CD4-positive, alpha-beta memory T cell (primary cell): ENCODE measurements around the gene SORCS2. TPM values are rescaled to one million over a fixed set of nuclear protein-coding genes. Genes with fewer than 3 reads are reported as not detected.

Source experiments
- CTCF ChIA-PET: fragments of 350-600 bp; sonication (Branson Sonifier 250); formaldehyde crosslinking; loops from one replicate; lab custom pipeline; 2021; ENCODE audit warnings: inconsistent platforms; ENCODE audit not compliant: partially characterized antibody; lab: Charles Lee
- POLR2A ChIA-PET: fragments of 350-600 bp; sonication (Branson Sonifier 250); formaldehyde crosslinking; loops from one replicate; lab custom pipeline; 2021; ENCODE audit not compliant: partially characterized antibody; lab: Charles Lee
- DNase-seq, 5 donors: peaks; one replicate each; pipeline versions ENCODE4 v3.0.0 to v3.0.0-alpha.2; 2020 to 2022; ENCODE audit warnings: mixed read lengths in 1 of 5
- H3K27ac ChIP-seq: one replicate; pipeline ENCODE4 v1.7.0; 2013; ENCODE audit warnings: low read depth, low read length
- H3K27me3 ChIP-seq: 2 replicates; pipeline ENCODE4 v1.7.0; 2013; ENCODE audit warnings: mild to moderate bottlenecking, low read length, moderate library complexity; ENCODE audit not compliant: insufficient read depth
- H3K36me3 ChIP-seq: 2 replicates; pipeline ENCODE4 v1.7.0; 2013; ENCODE audit warnings: mild to moderate bottlenecking, low read length, moderate library complexity; ENCODE audit not compliant: insufficient read depth
- H3K4me1 ChIP-seq: 2 replicates; pipeline ENCODE4 v1.7.0; 2013; ENCODE audit warnings: mild to moderate bottlenecking, low read length, moderate library complexity; ENCODE audit not compliant: insufficient read depth
- H3K4me3 ChIP-seq, 2 donors: one replicate each; pipeline ENCODE4 v1.7.0; 2013; ENCODE audit warnings: low read length in 2 of 2, mild to moderate bottlenecking in 1 of 2
- H3K9me3 ChIP-seq, 2 donors: one replicate each; pipeline ENCODE4 v1.7.0; 2013; ENCODE audit warnings: low read length in 2 of 2, control low read depth in 1 of 2; ENCODE audit not compliant: control insufficient read depth in 1 of 2
- H3K27ac Mint-ChIP-seq, 7 donors: one replicate each; pipeline ENCODE4 v1.8.0; 2020 to 2021; ENCODE audit warnings: mixed read lengths in 7 of 7, mild to moderate bottlenecking in 6 of 7, inconsistent platforms in 3 of 7, moderate library complexity in 3 of 7
- H3K27me3 Mint-ChIP-seq, 2 donors: one replicate each; pipeline ENCODE4 v1.8.0; 2020 to 2021; ENCODE audit warnings: mixed read lengths in 2 of 2
- H3K36me3 Mint-ChIP-seq, 2 donors: one replicate each; pipeline ENCODE4 v1.8.0; 2020 to 2021; ENCODE audit warnings: mixed read lengths in 2 of 2, inconsistent platforms in 1 of 2, mild to moderate bottlenecking in 1 of 2
- H3K4me1 Mint-ChIP-seq, 4 donors: one replicate each; pipeline ENCODE4 v1.8.0; 2020 to 2021; ENCODE audit warnings: mixed read lengths in 4 of 4, mild to moderate bottlenecking in 1 of 4
- H3K4me3 Mint-ChIP-seq, 8 donors: one replicate each; pipeline ENCODE4 v1.8.0; 2020 to 2021; ENCODE audit warnings: mixed read lengths in 8 of 8, mild to moderate bottlenecking in 7 of 8, moderate library complexity in 6 of 8, inconsistent platforms in 3 of 8
- H3K9me3 Mint-ChIP-seq, 8 donors: one replicate each; pipeline ENCODE4 v1.8.0; 2020 to 2021; ENCODE audit warnings: mixed read lengths in 8 of 8, mild to moderate bottlenecking in 5 of 8, inconsistent platforms in 3 of 8, moderate library complexity in 1 of 8
- intact Hi-C: fragments of 100-400 bp; cut with micrococcal nuclease; formaldehyde crosslinking; loops from one replicate; pipeline ENCODE4 v1.15.1; 2023
- polyA plus RNA-seq, 2 donors: library from polyadenylated mRNA; unstranded; fragments of 300-500 nt; fragmentation: Illumina TruSeq; gene quantifications; one replicate each; pipeline ENCODE4 v1.2.3, GENCODE V29; 2021
- total RNA-seq, 2 experiments: library from RNA; stranded (reverse); gene quantifications; one replicate each; pipeline ENCODE4 v1.2.3, GENCODE V29; 2021

Gene SORCS2
- total and polyA plus RNA-seq, 4 experiments from 2014 or later = not detected

DNA sequence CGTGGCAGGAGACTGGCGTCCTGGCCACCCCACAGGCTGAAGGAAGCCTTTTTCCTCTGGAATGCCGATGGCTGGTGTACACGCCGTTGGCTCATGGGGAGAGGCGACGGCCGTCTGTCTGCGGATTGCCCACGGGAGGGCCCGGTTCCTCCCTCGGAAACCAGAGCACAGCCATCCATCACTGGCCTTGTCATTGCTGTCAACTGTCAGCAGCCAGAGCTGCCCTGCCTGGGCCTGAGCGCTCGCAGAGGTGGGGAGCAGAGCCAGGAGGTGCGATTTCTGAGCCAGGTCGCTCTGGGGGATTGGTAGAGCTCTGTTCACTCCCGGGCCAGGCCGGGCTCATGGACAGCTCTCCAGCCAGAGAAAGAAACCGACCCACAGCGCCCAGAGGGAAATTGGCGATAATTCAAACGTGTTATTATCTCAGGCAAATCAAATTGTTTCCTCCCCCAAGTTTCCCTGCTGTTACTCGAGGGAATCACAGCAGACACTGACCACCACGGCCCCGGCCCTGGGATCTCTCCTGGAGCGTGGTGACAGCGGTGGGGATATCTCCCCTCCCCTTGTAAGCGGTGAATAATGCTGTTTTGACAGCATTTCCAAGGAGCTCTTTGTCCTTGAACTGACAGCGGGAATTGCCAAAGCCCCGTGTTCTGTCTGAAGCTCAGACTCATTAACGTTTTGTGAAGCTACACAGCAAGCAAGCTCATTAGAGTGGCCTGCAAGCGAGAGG is 463.3 kb downstream of the SORCS2 start:
- Histone ChIP-seq H3K9me3 (no peaks in the 10 kb centered on the region), H3K36me3 (no peaks in the 10 kb centered on the region), H3K4me1 (peaks cover 11% of the 10 kb centered on the region), H3K27ac (no peak overlapping the region), H3K27me3 (no peaks in the 10 kb centered on the region), H3K4me3 (no peak overlapping the region)
- Mint-ChIP-seq H3K9me3 (no peaks in the 10 kb centered on the region), H3K27me3 (peaks cover 3 to 5% of the 10 kb centered on the region in 2 donors), H3K4me1 (peaks cover 3 to 19% (median 5%) of the 10 kb centered on the region in 4 donors), H3K4me3 (no peak overlapping the region), H3K27ac (no peak overlapping the region), H3K36me3 (no peaks in the 10 kb centered on the region)
- ChIA-PET CTCF (no interaction called here), POLR2A (no interaction called here)
- intact Hi-C loops = no loop called here
- no peak for DNase-seq

- Histone ChIP-seq H3K27me3 (no peaks in the 10 kb centered on the region), H3K27ac (no peak overlapping the region), H3K9me3 (no peaks in the 10 kb centered on the region), H3K4me3 (no peak overlapping the region), H3K36me3 (no peaks in the 10 kb centered on the region), H3K4me1 (peaks cover 7% of the 10 kb centered on the region)
- Mint-ChIP-seq H3K27ac (no peak overlapping the region), H3K4me3 (no peak overlapping the region), H3K27me3 (peaks cover 3 to 5% of the 10 kb centered on the region in 2 donors), H3K4me1 (peaks cover 0 to 13% (median 2%) of the 10 kb centered on the region in 4 donors), H3K9me3 (no peaks in the 10 kb centered on the region), H3K36me3 (no peaks in the 10 kb centered on the region)
- ChIA-PET CTCF (no interaction called here), POLR2A (no interaction called here)
- intact Hi-C loops = no loop called here
- no peak for DNase-seq
These were observed 464.0 kb downstream of the SORCS2 start for GRCh38 chr4:7656244-7656800.

DNA sequence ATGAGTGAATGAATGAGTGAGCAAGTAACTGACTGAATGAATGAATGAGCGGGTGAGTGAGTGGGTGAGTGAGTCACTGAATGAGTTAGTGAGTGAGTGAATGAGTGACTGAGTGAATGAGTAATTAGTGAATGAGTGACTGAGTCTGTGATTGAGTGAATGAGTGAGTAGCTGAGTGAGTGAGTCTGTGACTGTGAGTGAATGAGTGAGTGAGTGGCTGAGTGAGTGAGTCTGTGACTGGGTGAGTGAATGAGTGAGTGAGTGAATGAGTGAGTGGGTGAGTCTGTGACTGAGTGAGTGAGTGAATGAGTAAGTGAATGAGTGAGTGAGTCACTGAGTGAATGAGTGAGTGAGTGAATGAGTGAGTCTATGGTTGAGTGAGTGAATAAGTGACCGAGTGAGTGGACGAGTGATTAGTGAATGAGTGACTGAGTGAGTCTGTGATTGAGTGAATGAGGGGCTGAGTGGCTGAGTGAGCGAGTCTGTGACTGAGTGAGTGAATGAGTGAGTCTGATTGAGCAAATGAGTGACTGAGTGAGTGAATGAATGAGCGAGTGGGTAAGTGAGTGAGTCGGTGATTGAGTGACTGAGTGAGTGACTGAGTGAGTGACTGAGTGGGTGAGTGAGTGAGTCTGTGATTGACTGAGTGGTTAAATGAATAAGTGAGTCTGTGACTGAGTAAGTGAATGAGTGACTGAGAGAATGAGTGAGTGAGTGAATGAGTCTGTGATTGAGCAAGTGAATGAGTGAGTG is 465.4 kb downstream of the SORCS2 start:
- Histone ChIP-seq H3K9me3 (no peaks in the 10 kb centered on the region), H3K27ac (no peak overlapping the region), H3K4me3 (no peak overlapping the region), H3K4me1 (peaks cover 3% of the 10 kb centered on the region), H3K27me3 (no peaks in the 10 kb centered on the region), H3K36me3 (no peaks in the 10 kb centered on the region)
- Mint-ChIP-seq H3K9me3 (peaks cover 0 to under 1% (median 0%) of the 10 kb centered on the region in 8 donors), H3K4me1 (peaks cover 0 to 2% (median under 1%) of the 10 kb centered on the region in 4 donors), H3K27ac (no peak overlapping the region), H3K36me3 (no peaks in the 10 kb centered on the region), H3K27me3 (peaks cover 3 to 4% of the 10 kb centered on the region in 2 donors), H3K4me3 (no peak overlapping the region)
- intact Hi-C loops = no loop called here
- ChIA-PET POLR2A (no interaction called here), CTCF (no interaction called here)
- DNase-seq = no peak

DNA sequence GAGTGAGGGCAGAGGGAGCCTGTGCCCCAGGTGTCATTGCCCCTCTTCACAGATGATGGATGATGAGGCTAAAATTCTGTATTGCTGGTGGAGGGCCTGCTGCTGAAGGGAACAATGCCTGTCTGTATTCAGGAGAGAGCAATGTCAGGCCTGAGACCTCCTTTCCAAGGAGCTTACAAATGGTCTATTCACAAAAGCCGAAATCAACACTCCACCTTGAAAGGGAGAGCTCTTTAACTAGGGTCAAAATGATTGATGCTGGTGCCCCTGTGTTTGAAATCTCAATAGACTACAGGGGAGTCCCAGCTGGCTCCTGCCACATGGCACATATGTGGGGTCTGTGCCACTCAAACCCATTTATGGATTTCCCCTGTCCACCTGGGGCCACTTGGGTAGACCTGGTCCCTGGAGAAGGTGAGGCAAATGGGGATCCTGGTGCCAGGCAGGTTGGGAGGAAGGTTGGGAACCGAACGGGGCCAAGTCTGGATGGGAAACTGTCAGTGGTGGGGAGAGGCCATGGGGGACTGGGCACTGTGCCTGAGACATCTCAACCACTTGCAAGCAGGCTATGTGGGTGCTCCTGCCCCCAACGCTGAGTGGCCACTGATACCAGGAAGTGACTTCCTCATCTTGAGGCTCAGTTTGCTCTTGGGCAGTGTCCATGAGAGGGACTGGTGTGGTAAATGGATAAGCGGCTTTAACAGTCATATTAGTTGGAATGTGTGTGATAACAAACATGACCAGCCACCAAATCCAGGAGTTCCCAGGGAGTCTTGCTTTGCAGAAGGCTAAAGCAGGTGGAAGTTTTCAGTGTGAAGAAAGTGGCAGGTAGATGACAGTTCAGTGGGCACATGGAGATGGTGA is 466.2 kb downstream of the SORCS2 start:
- CTCF ChIA-PET = no interaction called here
- intact Hi-C loops = no loop called here
- no peak overlapping the region for H3K27ac Mint-ChIP-seq

GRCh38 chr4:7659429-7660175 is 467.3 kb downstream of the SORCS2 start:
- Mint-ChIP-seq H3K27me3 (peaks cover 2 to 3% of the 10 kb centered on the region in 2 donors), H3K4me3 (no peak overlapping the region), H3K9me3 (peaks cover 0 to 1% (median 0%) of the 10 kb centered on the region in 8 donors), H3K27ac (no peak overlapping the region), H3K4me1 (peaks cover 0 to 5% (median 0%) of the 10 kb centered on the region in 4 donors), H3K36me3 (no peaks in the 10 kb centered on the region)
- H3K27me3 ChIP-seq = no peaks in the 10 kb centered on the region
- DNase-seq = no peak
- ChIA-PET POLR2A (no interaction called here), CTCF (no interaction called here)
- H3K4me3 ChIP-seq = no peak overlapping the region
- no peaks in the 10 kb centered on the region for H3K9me3 ChIP-seq
- intact Hi-C loops = no loop called here
- no peak overlapping the region for H3K27ac ChIP-seq
- no peaks in the 10 kb centered on the region for H3K36me3 ChIP-seq
- no peaks in the 10 kb centered on the region for H3K4me1 ChIP-seq

More for the DNA sequence above, 466.2 kb downstream of the SORCS2 start:
- no peak overlapping the region for H3K4me3 ChIP-seq
- H3K27me3 ChIP-seq = no peaks in the 10 kb centered on the region
- no peaks in the 10 kb centered on the region for H3K4me1 ChIP-seq
- H3K4me3 Mint-ChIP-seq = no peak overlapping the region
- peaks cover 3 to 4% of the 10 kb centered on the region in 2 donors for H3K27me3 Mint-ChIP-seq
- H3K27ac ChIP-seq = no peak overlapping the region
- DNase-seq = no peak
- H3K36me3 Mint-ChIP-seq = no peaks in the 10 kb centered on the region
- peaks cover 0 to 5% (median 0%) of the 10 kb centered on the region in 4 donors for H3K4me1 Mint-ChIP-seq
- H3K36me3 ChIP-seq = no peaks in the 10 kb centered on the region
- POLR2A ChIA-PET = no interaction called here
- H3K9me3 ChIP-seq = no peaks in the 10 kb centered on the region
- H3K9me3 Mint-ChIP-seq = peaks cover 0 to 1% (median 0%) of the 10 kb centered on the region in 8 donors

GRCh38 chr4:7660176-7661039 is 468.1 kb downstream of the SORCS2 start:
- Mint-ChIP-seq H3K4me3 (no peak overlapping the region), H3K9me3 (peaks cover 0 to 1% (median 0%) of the 10 kb centered on the region in 8 donors), H3K27me3 (no peaks in the 10 kb centered on the region), H3K36me3 (no peaks in the 10 kb centered on the region), H3K4me1 (peaks cover 0 to 5% (median 0%) of the 10 kb centered on the region in 4 donors), H3K27ac (peak overlapping the region in 1 of 7 donors; percentile 58)
- ChIA-PET POLR2A (no interaction called here), CTCF (no interaction called here)
- H3K9me3 ChIP-seq = no peaks in the 10 kb centered on the region
- no peak overlapping the region for H3K4me3 ChIP-seq
- intact Hi-C loops = no loop called here
- no peaks in the 10 kb centered on the region for H3K4me1 ChIP-seq
- H3K27me3 ChIP-seq = no peaks in the 10 kb centered on the region
- H3K36me3 ChIP-seq = no peaks in the 10 kb centered on the region
- no peak for DNase-seq
- no peak overlapping the region for H3K27ac ChIP-seq
